NCI-H345 (cell line): ENCODE data around the gene DDX31.

Experiments used
- DNase-seq: peaks from one replicate; lab custom pipeline; 2025; lab: John Stamatoyannopoulos, UW

DDX31 gene

GRCh38 chr9:132546148-132547051, 123.4 kb downstream of the DDX31 start:
- peak; percentile 79 for DNase-seq

- DNase-seq, result no peak
These were observed 124.2 kb downstream of the DDX31 start for GRCh38 chr9:132545578-132545977.

GRCh38 chr9:132543960-132544359, 125.8 kb downstream of the DDX31 start:
- DNase-seq, result no peak

GRCh38 chr9:132543251-132543650, 126.5 kb downstream of the DDX31 start:
- no peak for DNase-seq
